PC-3 (cell line): ENCODE data around the gene GABRB3. TPM values are rescaled to one million over a fixed set of nuclear protein-coding genes. Genes with fewer than 3 reads are reported as not detected.

Experiments
- ATAC-seq: fragments of 200-7000 bp; cut with Tn5 transposase; 2 replicates; pipeline ENCODE4 v1.9.1; 2020; ENCODE audit warnings: mild to moderate bottlenecking, moderate library complexity
- BruUV-seq: library from RNA; stranded (reverse); fragments of 400-500 nt; replicated peaks from 2 replicates; lab custom pipeline; 2021; lab: Mats Ljungman, UMichigan
- CTCF ChIA-PET: fragments of 300-600 bp; sonication (Branson Sonifier 250); formaldehyde crosslinking; loops from one replicate; lab custom pipeline; 2022; ENCODE audit warnings: antibody characterized with exemption; lab: Charles Lee
- POLR2A ChIA-PET: fragments of 300-600 bp; sonication (Branson Sonifier 250); formaldehyde crosslinking; loops from one replicate; lab custom pipeline; 2022; ENCODE audit warnings: antibody characterized with exemption; ENCODE audit not compliant: unreplicated experiment; lab: Charles Lee
- DNase-seq: peaks from one replicate; pipeline ENCODE4 v3.0.0-alpha.2; 2015
- H2AFZ ChIP-seq: fragments of 300-600 bp; sonication (generic); 2 replicates; pipeline ENCODE4 v1.6.0; 2016; ENCODE audit warnings: antibody characterized with exemption, low read length
- H3F3A ChIP-seq: fragments of 300-600 bp; sonication (generic); one replicate; pipeline ENCODE4 v1.6.0; 2017; ENCODE audit warnings: antibody characterized with exemption, low read length, control low read depth, mild to moderate bottlenecking; ENCODE audit not compliant: unreplicated experiment
- H3K27ac ChIP-seq: fragments of 300-600 bp; sonication (generic); 2 replicates; pipeline ENCODE4 v1.5.1; 2016; ENCODE audit warnings: mild to moderate bottlenecking, low read length
- H3K27me3 ChIP-seq: fragments of 300-600 bp; sonication (generic); 2 replicates; pipeline ENCODE4 v1.6.1; 2016; ENCODE audit warnings: low read length, mixed read lengths
- H3K36me3 ChIP-seq: fragments of 300-600 bp; sonication (generic); 2 replicates; pipeline ENCODE4 v1.6.1; 2016; ENCODE audit warnings: low read depth, mixed run types, low read length, mixed read lengths
- H3K4me1 ChIP-seq: fragments of 300-600 bp; sonication (generic); 2 replicates; pipeline ENCODE4 v1.5.1; 2016; ENCODE audit warnings: low read length; ENCODE audit not compliant: insufficient read depth
- H3K4me2 ChIP-seq: fragments of 300-600 bp; sonication (generic); 2 replicates; pipeline ENCODE4 v1.6.0; 2016; ENCODE audit warnings: low read length
- H3K4me3 ChIP-seq: fragments of 300-600 bp; sonication (generic); 2 replicates; pipeline ENCODE4 v1.5.1; 2016; ENCODE audit warnings: mild to moderate bottlenecking, low read length, mixed read lengths
- H3K79me2 ChIP-seq: fragments of 300-600 bp; sonication (generic); 2 replicates; pipeline ENCODE4 v1.6.1; 2017; ENCODE audit warnings: low read length, mixed read lengths
- H3K9ac ChIP-seq: fragments of 300-600 bp; sonication (generic); 2 replicates; pipeline ENCODE4 v1.6.0; 2016; ENCODE audit warnings: mild to moderate bottlenecking, low read length
- H3K9me2 ChIP-seq: fragments of 300-600 bp; sonication (generic); replicated peaks from 2 replicates; pipeline ENCODE4 v1.6.1; 2016; ENCODE audit warnings: mixed run types, low read length, mixed read lengths
- H3K9me3 ChIP-seq: fragments of 300-600 bp; sonication (generic); 2 replicates; pipeline ENCODE4 v1.6.1; 2016; ENCODE audit warnings: low read length, mixed read lengths
- H4K20me1 ChIP-seq: fragments of 300-600 bp; sonication (generic); 2 replicates; pipeline ENCODE4 v1.6.1; 2016; ENCODE audit warnings: low read length, mixed read lengths
- CTCF ChIP-seq: fragments of 300-600 bp; sonication (generic); conservative IDR thresholded peaks from 2 replicates; pipeline ENCODE4 v1.5.1; 2017; ENCODE audit warnings: antibody characterized with exemption, low read depth, mild to moderate bottlenecking, low read length
- EZH2 ChIP-seq: fragments of 300-600 bp; sonication (generic); IDR thresholded peaks from one replicate; pipeline ENCODE4 v1.6.1; 2017; ENCODE audit warnings: antibody characterized with exemption, mild to moderate bottlenecking, low read length; ENCODE audit not compliant: unreplicated experiment
- EZH2phosphoT487 ChIP-seq: fragments of 300-600 bp; sonication (generic); IDR thresholded peaks from 2 replicates; pipeline ENCODE4 v1.6.1; 2018; ENCODE audit warnings: mild to moderate bottlenecking, antibody characterized with exemption, low read length, borderline replicate concordance
- intact Hi-C: fragments of 100-400 bp; cut with micrococcal nuclease; formaldehyde crosslinking; loops from 2 replicates; pipeline ENCODE4 v1.9.0; 2023
- total RNA-seq: library from RNA; depleted of rRNA; stranded (reverse); fragments of >200 nt; gene quantifications from 2 replicates; pipeline ENCODE4 v1.2.3, GENCODE V29; 2014

The GABRB3 gene
- total RNA-seq, 1 experiment from 2014 or later, result 6.1 TPM

DNA sequence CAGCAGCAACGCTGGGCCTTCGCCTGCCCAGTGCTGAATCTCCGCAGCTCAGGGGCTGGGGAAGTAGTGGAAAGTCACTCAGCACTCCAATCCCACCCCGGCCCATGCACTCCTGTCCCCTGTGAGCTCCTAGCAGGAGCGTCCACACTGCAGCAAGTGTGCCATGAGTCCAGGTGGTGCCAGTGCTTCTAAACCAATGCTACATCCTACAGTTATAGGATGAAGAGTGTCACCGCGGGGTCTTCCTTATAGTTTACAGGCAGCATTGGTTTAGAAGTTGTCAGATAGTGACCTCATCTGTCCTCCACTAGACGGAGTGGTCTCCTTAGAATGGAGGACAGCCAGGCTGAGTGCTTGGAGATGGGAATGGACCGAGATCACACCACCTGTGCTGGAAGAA is 221.4 kb downstream of the GABRB3 start:
- H3K27me3 ChIP-seq, result no peaks in the 10 kb centered on the region
- H3K27ac ChIP-seq, result no peak overlapping the region
- H2AFZ ChIP-seq, result no peak overlapping the region
- no peaks in the 10 kb centered on the region for H4K20me1 ChIP-seq
- no peak overlapping the region for H3K9ac ChIP-seq
- intact Hi-C loops, result no loop called here
- DNase-seq (no peak), ATAC-seq (no peak)
- no TSS peak for BruUV-seq
- H3K36me3 ChIP-seq, result no peaks in the 10 kb centered on the region
- no peaks in the 10 kb centered on the region for H3K4me1 ChIP-seq
- H3K9me3 ChIP-seq, result no peaks in the 10 kb centered on the region
- TF ChIP-seq CTCF, result no peak
- TF ChIP-seq EZH2, result no peak
- no peak for TF ChIP-seq EZH2phosphoT487
- no peak overlapping the region for H3K4me3 ChIP-seq
- no peaks in the 10 kb centered on the region for H3K9me2 ChIP-seq
- H3F3A ChIP-seq, result no peaks in the 10 kb centered on the region
- no peak overlapping the region for H3K4me2 ChIP-seq
- CTCF ChIA-PET, result no interaction called here
- no peaks in the 10 kb centered on the region for H3K79me2 ChIP-seq
- POLR2A ChIA-PET, result no interaction called here

DNA sequence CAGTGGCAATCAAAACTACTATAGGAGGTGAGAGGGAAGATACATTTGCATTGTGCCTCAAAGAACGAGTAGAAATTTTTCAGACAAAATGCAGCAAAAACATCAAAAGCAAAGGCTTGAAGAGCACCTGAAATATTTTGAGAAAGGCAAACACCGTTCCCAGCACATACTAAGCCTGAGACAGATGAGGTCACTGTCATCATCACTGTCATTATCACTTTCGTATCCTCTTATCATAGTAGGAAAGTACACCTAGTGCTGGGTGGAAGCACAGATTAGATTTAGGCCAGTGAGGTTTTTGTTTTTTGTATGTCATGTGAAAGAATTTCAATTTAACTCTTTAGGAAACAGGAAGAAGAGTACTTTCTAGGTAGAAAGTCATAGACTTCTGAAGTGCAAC is 222.0 kb downstream of the GABRB3 start:
- H3K4me3 ChIP-seq, result no peak overlapping the region
- TF ChIP-seq EZH2, result no peak
- no peak for TF ChIP-seq EZH2phosphoT487
- TF ChIP-seq CTCF, result no peak
- BruUV-seq, result no TSS peak

DNA sequence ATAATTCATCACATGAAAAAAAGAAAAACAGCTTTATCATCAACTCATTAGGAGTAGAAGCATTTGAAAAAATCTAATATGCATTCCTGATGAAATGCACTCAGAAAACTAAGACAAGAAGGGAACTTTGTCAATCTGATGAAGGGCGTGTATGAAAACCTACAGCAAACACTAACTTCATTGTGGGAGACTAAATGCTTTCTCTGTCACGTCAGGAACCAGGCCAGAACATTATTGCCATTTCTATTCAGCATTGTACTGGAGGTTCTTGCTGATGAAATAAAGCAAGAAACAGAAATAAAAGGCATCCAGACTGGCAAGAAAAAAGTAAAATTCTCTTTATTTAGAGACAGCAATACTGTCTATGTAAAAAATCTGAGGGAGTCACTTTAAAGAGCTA is 235.2 kb downstream of the GABRB3 start:
- no peak for DNase-seq
- intact Hi-C loops, result no loop called here

More for the DNA sequence above, 222.0 kb downstream of the GABRB3 start:
- Histone ChIP-seq H3K4me2 (no peak overlapping the region), H3K79me2 (no peaks in the 10 kb centered on the region), H3F3A (no peaks in the 10 kb centered on the region), H3K9me3 (no peaks in the 10 kb centered on the region), H3K36me3 (no peaks in the 10 kb centered on the region), H3K27me3 (no peaks in the 10 kb centered on the region), H3K9me2 (no peaks in the 10 kb centered on the region), H2AFZ (no peak overlapping the region), H4K20me1 (no peaks in the 10 kb centered on the region), H3K27ac (no peak overlapping the region), H3K9ac (no peak overlapping the region), H3K4me1 (no peaks in the 10 kb centered on the region)
- ATAC-seq (no peak), DNase-seq (no peak)
- intact Hi-C loops, result no loop called here
- POLR2A ChIA-PET, result no interaction called here
- CTCF ChIA-PET, result no interaction called here

More for the DNA sequence above, 235.2 kb downstream of the GABRB3 start:
- H3F3A ChIP-seq, result no peaks in the 10 kb centered on the region
- no peak overlapping the region for H3K27ac ChIP-seq
- H4K20me1 ChIP-seq, result no peaks in the 10 kb centered on the region
- H3K9me3 ChIP-seq, result no peaks in the 10 kb centered on the region
- ChIA-PET POLR2A (no interaction called here), CTCF (no interaction called here)
- H3K9ac ChIP-seq, result no peak overlapping the region
- no peak overlapping the region for H3K4me3 ChIP-seq
- H3K9me2 ChIP-seq, result no peaks in the 10 kb centered on the region
- no peaks in the 10 kb centered on the region for H3K36me3 ChIP-seq
- BruUV-seq, result no TSS peak
- H3K4me1 ChIP-seq, result no peaks in the 10 kb centered on the region
- no peaks in the 10 kb centered on the region for H3K79me2 ChIP-seq
- no peak for ATAC-seq
- TF ChIP-seq CTCF (no peak), EZH2 (no peak), EZH2phosphoT487 (no peak)
- no peak overlapping the region for H2AFZ ChIP-seq
- H3K27me3 ChIP-seq, result no peaks in the 10 kb centered on the region
- no peak overlapping the region for H3K4me2 ChIP-seq
